NCI-H345 treated with DMSO at 0.1 percent for 48 hours (cell line): Measurements from ENCODE around the gene TASP1.
"Not testable (repeated sequence)": the region's sequence is repeated elsewhere in the genome, so short reads cannot be mapped to it uniquely, and the experiment has no call there.

Experiments used
- DNase-seq: peaks from one replicate; lab custom pipeline; 2025; ENCODE audit not compliant: unreplicated experiment; lab: John Stamatoyannopoulos, UW

The TASP1 gene

GRCh38 chr20:13403453-13403852 is 235.3 kb downstream of the TASP1 start:
- DNase-seq: no peak

DNA sequence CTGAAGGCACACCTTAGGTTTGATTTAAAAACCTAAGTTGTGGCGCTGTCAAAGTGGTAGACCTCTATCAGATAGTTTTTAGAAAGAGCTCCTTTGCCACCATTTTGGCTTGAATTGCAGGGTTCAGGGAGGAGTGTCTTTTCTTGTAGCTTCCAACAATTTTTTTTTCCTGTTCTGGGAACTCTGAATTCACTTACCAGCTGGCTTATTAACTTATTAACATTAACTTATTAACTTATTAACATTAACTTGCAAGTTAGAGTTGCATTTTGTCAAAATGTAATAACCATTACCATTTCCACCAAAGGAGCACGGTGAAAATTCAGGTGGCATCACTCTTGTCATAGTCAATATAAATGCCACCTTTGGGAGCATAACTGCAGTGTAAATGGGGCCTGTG is 235.7 kb downstream of the TASP1 start:
- DNase-seq: no peak

- no peak for DNase-seq
Measured at GRCh38 chr20:13402171-13402760, 236.5 kb downstream of the TASP1 start.

DNA sequence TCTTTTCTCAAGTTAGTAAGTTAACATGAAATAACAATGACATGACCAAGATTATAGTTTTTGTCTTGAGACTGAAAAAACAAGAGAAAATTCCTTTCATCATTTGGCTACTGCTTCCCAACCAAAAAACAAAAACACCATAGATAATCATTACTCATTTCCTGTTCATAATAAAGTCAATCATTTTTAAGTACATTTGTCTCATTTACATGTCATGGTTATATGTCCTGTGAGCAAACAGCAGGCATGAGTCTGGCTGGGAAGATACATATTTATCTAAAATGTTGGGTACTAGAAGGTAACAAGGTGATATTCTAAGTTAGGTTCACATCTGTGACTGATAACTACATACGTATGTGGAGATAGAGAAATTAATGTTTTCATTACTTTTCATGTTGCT is 237.1 kb downstream of the TASP1 start:
- DNase-seq: no peak

DNA sequence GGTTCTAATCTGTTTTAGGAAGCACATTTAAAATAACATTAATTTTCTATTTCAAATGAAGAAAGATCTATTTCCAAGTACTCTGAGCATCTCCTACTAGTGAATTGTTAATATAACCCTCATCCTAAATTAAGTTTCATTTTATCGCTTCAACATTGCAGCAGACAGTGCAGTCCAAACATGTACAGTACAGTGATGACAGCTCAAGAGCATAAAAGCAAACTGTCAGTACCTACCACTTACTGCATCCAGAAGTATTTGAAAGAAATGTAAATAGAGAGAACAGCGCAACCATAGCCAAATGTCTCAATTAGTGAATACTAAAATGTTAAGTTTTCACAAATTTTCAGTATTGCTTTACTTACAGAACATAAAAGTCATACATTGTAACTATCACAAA is 238.3 kb downstream of the TASP1 start:
- DNase-seq: no peak

DNA sequence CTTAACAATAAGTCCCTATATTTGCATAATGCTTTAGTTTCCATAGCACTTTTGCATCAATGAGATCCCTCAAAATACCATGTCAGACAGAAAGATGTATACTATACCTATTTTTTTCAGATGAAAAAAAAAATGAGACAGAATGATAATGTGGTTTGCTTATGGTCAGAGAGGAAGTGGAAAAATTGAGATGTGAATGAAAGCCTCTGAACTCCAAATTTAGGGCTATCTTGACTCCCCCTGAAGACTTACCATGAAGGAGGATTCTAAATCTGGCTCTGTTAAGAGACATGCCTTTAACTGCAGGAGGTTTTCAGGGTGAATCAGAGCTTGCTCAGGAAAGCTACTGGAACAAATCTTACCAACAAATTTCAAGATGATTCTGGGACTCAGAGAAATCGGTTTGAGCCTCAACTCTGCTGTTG is 241.4 kb downstream of the TASP1 start:
- no peak for DNase-seq

- no peak for DNase-seq
Measured at GRCh38 chr20:13396826-13397225, 241.9 kb downstream of the TASP1 start.

- DNase-seq: no peak
Measured at GRCh38 chr20:13396022-13396421, 242.7 kb downstream of the TASP1 start.

GRCh38 chr20:13395232-13395631 is 243.5 kb downstream of the TASP1 start:
- no peak for DNase-seq

GRCh38 chr20:13392391-13392790 is 246.3 kb downstream of the TASP1 start:
- DNase-seq: no peak

DNA sequence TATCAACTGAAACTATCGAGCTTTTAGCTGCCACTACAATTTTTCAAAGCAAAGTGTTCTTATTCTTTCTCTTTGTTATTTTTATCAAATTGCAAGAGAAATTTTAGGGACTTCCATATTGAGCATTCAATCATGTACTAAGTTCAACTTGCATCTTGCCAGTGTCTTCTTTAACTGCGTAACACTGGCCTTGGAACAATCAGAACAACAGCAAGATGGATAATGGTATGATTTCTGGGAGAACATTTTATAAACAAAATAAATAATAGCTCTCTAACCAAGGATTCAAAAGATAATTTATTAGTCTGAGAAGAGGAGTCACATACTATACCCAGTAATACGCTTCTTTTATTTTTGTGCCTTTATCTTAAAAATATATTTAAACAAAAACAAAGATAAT is 249.6 kb downstream of the TASP1 start:
- no peak for DNase-seq

- no peak for DNase-seq
Measured at GRCh38 chr20:13384132-13384531, 254.6 kb downstream of the TASP1 start.

GRCh38 chr20:13382786-13383185 is 255.9 kb downstream of the TASP1 start:
- no peak for DNase-seq

DNA sequence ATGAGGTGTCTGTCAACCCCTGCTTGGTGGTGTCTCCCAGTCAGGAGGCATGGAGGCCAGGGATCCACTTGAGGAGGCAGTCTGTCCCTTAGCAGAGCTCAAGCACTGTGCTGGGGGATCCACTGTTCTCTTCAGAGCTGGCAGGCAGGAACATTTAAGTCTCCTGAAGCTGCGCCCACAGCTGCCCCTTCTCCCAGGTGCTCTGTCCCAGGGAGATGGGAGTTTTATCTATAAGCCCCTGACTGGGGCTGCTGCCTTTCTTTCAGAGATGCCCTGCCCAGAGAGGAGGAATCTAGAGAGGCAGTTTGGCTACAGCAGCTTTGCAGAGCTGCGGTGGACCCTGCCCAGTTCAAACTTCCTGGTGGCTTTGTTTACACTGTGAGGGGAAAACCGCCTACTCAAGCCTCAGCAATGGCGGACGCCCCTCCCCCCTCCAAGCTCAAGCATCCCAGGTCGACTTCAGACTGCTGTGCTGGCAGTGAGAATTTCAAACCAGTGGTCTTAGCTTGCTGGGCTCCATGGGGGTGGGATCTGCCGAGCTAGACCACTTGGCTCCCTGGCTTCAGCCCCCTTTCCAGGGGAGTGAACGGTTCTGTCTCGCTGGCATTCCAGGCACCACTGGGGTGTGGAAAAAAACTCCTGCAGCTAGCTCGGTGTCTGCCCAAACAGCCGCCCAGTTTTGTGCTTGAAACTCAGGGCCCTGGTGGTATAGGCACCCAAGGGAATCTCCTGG is 258.1 kb downstream of the TASP1 start:
- not testable (repeated sequence) for DNase-seq

DNA sequence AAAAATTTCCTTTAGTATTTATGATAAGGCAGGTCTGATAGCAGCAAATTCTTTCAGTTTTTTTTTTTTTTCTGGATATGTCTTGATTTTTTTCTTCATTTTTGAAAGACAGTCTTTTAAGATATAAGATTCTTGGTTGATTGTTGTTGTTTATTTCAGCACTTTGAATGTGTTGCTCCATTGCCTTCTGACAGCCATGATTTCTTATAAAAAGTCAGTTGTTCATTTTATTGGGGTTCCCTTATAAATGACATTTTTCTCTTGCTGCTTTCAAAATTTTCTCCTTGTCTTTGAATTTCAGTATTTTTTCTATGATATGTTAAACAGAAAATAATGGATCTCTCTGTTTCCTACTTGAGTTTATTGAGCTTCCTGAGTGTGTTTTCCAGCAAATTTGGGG is 265.3 kb downstream of the TASP1 start:
- DNase-seq: no peak

DNA sequence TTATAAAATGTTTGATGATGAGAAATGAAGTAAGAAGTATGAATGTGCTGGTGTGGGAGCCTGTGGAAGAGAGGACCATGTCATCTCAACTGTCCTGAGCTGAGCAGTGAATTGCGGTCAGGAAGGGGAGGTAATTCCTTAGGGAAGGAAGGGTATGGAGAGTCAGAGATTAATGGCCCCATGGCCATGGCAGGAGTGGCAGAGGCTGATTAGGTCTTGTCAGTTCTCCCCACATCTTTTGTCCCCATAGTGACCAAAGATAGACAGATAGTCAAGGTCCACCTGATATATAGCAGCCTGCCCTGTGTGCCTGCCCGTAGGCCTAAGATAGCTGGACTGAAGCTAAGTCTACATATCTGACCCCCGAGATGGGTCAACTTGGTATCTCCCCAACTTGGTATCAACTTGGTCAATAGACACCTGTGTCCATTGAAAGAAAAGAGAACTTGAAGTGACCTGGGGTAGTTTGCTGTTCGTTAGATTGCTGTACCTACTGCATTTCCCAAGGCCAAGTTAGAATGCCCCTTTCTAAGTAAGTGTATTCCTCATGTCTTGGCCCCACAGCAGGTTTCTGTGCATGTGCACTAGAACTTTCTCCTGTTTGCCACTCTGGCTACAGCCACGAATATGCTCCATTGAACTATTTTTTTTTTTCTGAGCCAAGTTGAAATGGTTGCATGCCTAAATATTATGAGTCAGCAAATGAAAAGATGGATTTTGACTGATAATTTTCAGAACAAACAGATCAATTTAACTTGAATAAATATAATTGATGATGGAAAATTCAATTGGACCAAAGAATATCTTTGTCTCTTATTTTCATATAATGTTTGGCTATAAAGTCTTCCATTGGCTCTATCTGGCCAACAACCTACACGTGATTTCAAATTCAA is 274.2 kb downstream of the TASP1 start:
- DNase-seq: no peak

DNA sequence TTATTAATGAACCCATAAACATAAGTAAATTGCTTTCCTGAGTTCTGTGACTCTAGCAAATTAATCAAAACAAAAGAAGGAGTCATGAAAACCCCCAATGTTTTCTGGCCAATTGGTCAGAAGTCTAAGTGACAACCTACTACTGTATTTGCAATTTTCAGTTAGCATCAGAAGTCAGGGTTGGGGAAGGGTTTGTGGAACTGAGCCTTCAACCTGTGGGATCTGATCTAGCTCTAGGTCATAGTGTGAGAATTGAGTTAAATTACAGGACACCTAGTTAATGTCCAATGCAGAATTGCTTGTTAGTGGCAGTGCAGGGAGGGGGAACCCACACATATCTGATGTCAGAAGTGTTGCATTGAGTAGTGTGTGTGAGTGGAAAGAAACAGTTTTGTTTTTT is 275.3 kb downstream of the TASP1 start:
- no peak for DNase-seq

- DNase-seq: not testable (repeated sequence)
Measured at GRCh38 chr20:13362165-13362564, 276.6 kb downstream of the TASP1 start.

GRCh38 chr20:13358936-13359335 is 279.8 kb downstream of the TASP1 start:
- not testable (repeated sequence) for DNase-seq

DNA sequence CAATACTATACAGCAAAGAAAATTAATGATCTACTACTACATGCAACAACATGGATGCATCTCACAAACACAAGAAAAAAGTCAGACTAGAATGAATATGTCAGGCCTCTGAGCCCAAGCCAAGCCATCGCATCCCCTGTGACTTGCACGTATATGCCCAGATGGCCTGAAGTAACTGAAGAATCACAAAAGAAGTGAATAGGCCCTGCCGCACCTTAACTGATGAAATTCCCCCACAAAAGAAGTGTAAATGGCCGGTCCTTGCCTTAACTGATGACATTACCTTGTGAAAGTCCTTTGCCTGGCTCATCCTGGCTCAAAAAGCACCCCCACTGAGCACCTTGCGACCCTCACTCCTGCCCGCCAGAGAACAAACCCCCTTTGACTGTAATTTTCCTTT is 280.9 kb downstream of the TASP1 start:
- DNase-seq: not testable (repeated sequence)

GRCh38 chr20:13356591-13356990 is 282.1 kb downstream of the TASP1 start:
- DNase-seq: no peak

GRCh38 chr20:13355941-13356486 is 282.7 kb downstream of the TASP1 start:
- DNase-seq: no peak
